Neural progenitor cell (in vitro differentiated cells): ENCODE measurements around the gene AZGP1. TPM values are rescaled to one million over a fixed set of nuclear protein-coding genes. Genes with fewer than 3 reads are reported as not detected.
"Not testable (repeated sequence)": the region's sequence is repeated elsewhere in the genome, so short reads cannot be mapped to it uniquely, and the experiment has no call there.

Experiments
- DNase-seq: peaks from one replicate; pipeline ENCODE4 v3.0.0-alpha.2; 2016; ENCODE audit warnings: low spot score
- H2AFZ ChIP-seq: fragments of 200-600 bp; sonication (generic); replicated peaks from 2 replicates; pipeline ENCODE4 v1.6.1; 2016; ENCODE audit warnings: antibody characterized with exemption
- H3F3A ChIP-seq: fragments of 200-600 bp; sonication (generic); 2 replicates; pipeline ENCODE4 v1.6.1; 2016; ENCODE audit warnings: antibody characterized with exemption, low read depth
- H3K27ac ChIP-seq: fragments of 200-600 bp; sonication (generic); 2 replicates; pipeline ENCODE4 v1.5.1; 2016; ENCODE audit warnings: mild to moderate bottlenecking
- H3K27me3 ChIP-seq: fragments of 200-600 bp; sonication (generic); 2 replicates; pipeline ENCODE4 v1.6.1; 2016; ENCODE audit warnings: mild to moderate bottlenecking, moderate library complexity
- H3K36me3 ChIP-seq: fragments of 200-600 bp; sonication (generic); 2 replicates; pipeline ENCODE4 v1.5.1; 2016
- H3K4me1 ChIP-seq: fragments of 200-600 bp; sonication (generic); 2 replicates; pipeline ENCODE4 v1.6.1; 2016; ENCODE audit warnings: mixed run types
- H3K4me2 ChIP-seq: fragments of 200-600 bp; sonication (generic); 2 replicates; pipeline ENCODE4 v1.6.1; 2016
- H3K4me3 ChIP-seq: fragments of 200-600 bp; sonication (generic); 2 replicates; pipeline ENCODE4 v1.5.1; 2016
- H3K79me2 ChIP-seq: fragments of 200-600 bp; sonication (generic); 2 replicates; pipeline ENCODE4 v1.6.1; 2016; ENCODE audit warnings: low read depth
- H3K9ac ChIP-seq: fragments of 200-600 bp; sonication (generic); 2 replicates; pipeline ENCODE4 v1.6.1; 2016
- H3K9me3 ChIP-seq: fragments of 200-600 bp; sonication (generic); 2 replicates; pipeline ENCODE4 v1.5.1; 2016; ENCODE audit warnings: low read depth
- H4K20me1 ChIP-seq: fragments of 200-600 bp; sonication (generic); 2 replicates; pipeline ENCODE4 v1.6.1; 2016; ENCODE audit warnings: low read depth
- H3K27ac Mint-ChIP-seq: 3 replicates; pipeline ENCODE4 v1.8.0; 2021; ENCODE audit warnings: mixed read lengths
- H3K27me3 Mint-ChIP-seq: 2 replicates; pipeline ENCODE4 v1.8.0; 2022; ENCODE audit warnings: low read depth, mild to moderate bottlenecking, inconsistent platforms, moderate library complexity, mixed read lengths; ENCODE audit not compliant: insufficient read depth
- H3K36me3 Mint-ChIP-seq: 3 replicates; pipeline ENCODE4 v1.8.0; 2021; ENCODE audit warnings: mixed read lengths
- H3K4me1 Mint-ChIP-seq: 3 replicates; pipeline ENCODE4 v1.8.0; 2021; ENCODE audit warnings: mixed read lengths
- H3K4me3 Mint-ChIP-seq: 3 replicates; pipeline ENCODE4 v1.8.0; 2021; ENCODE audit warnings: mild to moderate bottlenecking, moderate library complexity, mixed read lengths
- H3K9me3 Mint-ChIP-seq: 3 replicates; pipeline ENCODE4 v1.8.0; 2020; ENCODE audit warnings: mixed read lengths
- CTCF ChIP-seq: fragments of 200-600 bp; sonication (generic); IDR thresholded peaks from 2 replicates; pipeline ENCODE4 v1.5.1; 2017; ENCODE audit warnings: antibody characterized with exemption, mild to moderate bottlenecking
- EZH2 ChIP-seq: fragments of 200-600 bp; sonication (generic); IDR thresholded peaks from 2 replicates; pipeline ENCODE4 v1.6.1; 2017; ENCODE audit warnings: antibody characterized with exemption, mild to moderate bottlenecking, moderate library complexity
- EZH2phosphoT487 ChIP-seq: fragments of 200-600 bp; sonication (generic); IDR thresholded peaks from 2 replicates; pipeline ENCODE4 v1.6.1; 2017; ENCODE audit warnings: antibody characterized with exemption
- total RNA-seq: library from RNA; depleted of rRNA; stranded (reverse); fragments of >200 nt; gene quantifications from 2 replicates; pipeline ENCODE4 v1.2.3, GENCODE V29; 2015; ENCODE audit warnings: low replicate concordance

AZGP1 gene
- total RNA-seq, 1 donor from 2014 or later = not detected

GRCh38 chr7:99992330-99993038 lies 16.7 kb upstream of the AZGP1 start:
- Mint-ChIP-seq H3K4me3 (no peak overlapping the region), H3K9me3 (no peaks in the 10 kb centered on the region), H3K36me3 (no peaks in the 10 kb centered on the region), H3K27me3 (peaks cover 4% of the 10 kb centered on the region), H3K4me1 (peaks cover 7% of the 10 kb centered on the region), H3K27ac (no peak overlapping the region)
- Histone ChIP-seq H3K9ac (no peak overlapping the region), H3K4me2 (no peak overlapping the region), H3K27ac (no peak overlapping the region), H3K4me3 (no peak overlapping the region), H3K79me2 (no peaks in the 10 kb centered on the region), H3K9me3 (no peaks in the 10 kb centered on the region), H4K20me1 (no peaks in the 10 kb centered on the region), H3K36me3 (no peaks in the 10 kb centered on the region), H3F3A (no peaks in the 10 kb centered on the region), H3K27me3 (peaks cover 10% of the 10 kb centered on the region), H2AFZ (no peak overlapping the region), H3K4me1 (no peaks in the 10 kb centered on the region)
- TF ChIP-seq CTCF = no peak
- TF ChIP-seq EZH2phosphoT487 = no peak
- TF ChIP-seq EZH2 = no peak
- no peak for DNase-seq

- not testable (repeated sequence) for H3F3A ChIP-seq, DNase-seq, H3K4me3 Mint-ChIP-seq, H3K9me3 Mint-ChIP-seq, H3K4me3 ChIP-seq, H3K9ac ChIP-seq, H3K27me3 Mint-ChIP-seq, H3K27ac Mint-ChIP-seq, H3K4me1 Mint-ChIP-seq, H3K4me1 ChIP-seq, H2AFZ ChIP-seq, H3K36me3 Mint-ChIP-seq, H3K36me3 ChIP-seq, H3K9me3 ChIP-seq, H4K20me1 ChIP-seq, H3K27me3 ChIP-seq, H3K4me2 ChIP-seq, H3K79me2 ChIP-seq, H3K27ac ChIP-seq
These were observed 15.7 kb upstream of the AZGP1 start for GRCh38 chr7:99991543-99991942.

DNA sequence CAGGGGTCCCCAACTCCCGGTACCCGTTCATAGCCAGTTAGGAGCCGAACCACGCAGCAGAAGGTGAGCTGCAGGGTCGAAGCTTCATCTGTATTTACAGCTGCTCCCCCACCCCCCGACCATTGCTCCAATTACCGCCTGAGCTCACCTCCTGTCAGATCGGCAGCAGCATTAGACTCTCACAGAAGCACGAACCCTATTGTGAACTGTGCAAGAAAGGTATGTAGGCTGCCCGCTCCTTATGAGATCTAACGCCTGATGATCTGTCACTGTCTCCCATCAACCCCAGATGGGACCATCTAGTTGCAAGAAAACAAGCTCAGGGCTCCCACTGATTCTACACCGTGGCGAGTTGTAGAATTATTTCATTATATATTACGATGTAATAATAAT lies 14.6 kb upstream of the AZGP1 start:
- Mint-ChIP-seq H3K4me1 (peaks cover 7% of the 10 kb centered on the region), H3K4me3 (peak overlapping the region; percentile 70), H3K9me3 (no peaks in the 10 kb centered on the region), H3K27me3 (peaks cover 6% of the 10 kb centered on the region), H3K36me3 (no peaks in the 10 kb centered on the region), H3K27ac (no peak overlapping the region)
- DNase-seq = peak; percentile 27
- H3K27ac ChIP-seq = no peak overlapping the region
- H2AFZ ChIP-seq = peak overlapping the region; percentile 93
- H3K4me1 ChIP-seq = no peaks in the 10 kb centered on the region
- no peaks in the 10 kb centered on the region for H3K36me3 ChIP-seq
- peaks cover 10% of the 10 kb centered on the region for H3K27me3 ChIP-seq
- no peaks in the 10 kb centered on the region for H3K79me2 ChIP-seq
- no peak for TF ChIP-seq CTCF
- no peak for TF ChIP-seq EZH2phosphoT487
- TF ChIP-seq EZH2 = no peak
- peak overlapping the region; percentile 39 for H3K4me3 ChIP-seq
- H4K20me1 ChIP-seq = no peaks in the 10 kb centered on the region
- H3K4me2 ChIP-seq = peak overlapping the region; percentile 67
- no peaks in the 10 kb centered on the region for H3F3A ChIP-seq
- H3K9me3 ChIP-seq = no peaks in the 10 kb centered on the region
- no peak overlapping the region for H3K9ac ChIP-seq

DNA sequence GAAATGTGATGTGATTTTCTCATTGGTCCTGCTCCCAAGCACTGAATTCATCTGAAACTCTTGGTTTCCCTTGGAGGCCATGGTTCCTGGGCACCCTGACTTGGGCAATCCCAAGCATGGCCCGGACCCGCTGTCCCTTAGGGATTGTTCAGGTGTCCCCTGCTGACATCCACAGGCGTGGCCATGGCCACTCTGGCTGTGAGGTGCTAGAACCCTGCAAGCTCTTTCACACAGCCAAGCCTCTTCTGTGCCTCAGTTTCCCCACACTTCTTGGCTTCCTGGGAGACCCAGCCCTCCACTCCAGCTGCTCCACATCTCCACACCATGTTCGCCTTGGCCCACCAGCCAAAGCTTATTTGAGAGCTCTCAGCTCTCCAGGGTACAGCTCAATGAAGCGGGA lies 12.0 kb upstream of the AZGP1 start:
- peaks cover 6% of the 10 kb centered on the region for H3K27me3 Mint-ChIP-seq
- no peak overlapping the region for H3K27ac Mint-ChIP-seq
- peaks cover 10% of the 10 kb centered on the region for H3K27me3 ChIP-seq
- no peaks in the 10 kb centered on the region for H3K36me3 ChIP-seq
- no peaks in the 10 kb centered on the region for H3K9me3 ChIP-seq
- H3F3A ChIP-seq = no peaks in the 10 kb centered on the region
- H3K9ac ChIP-seq = no peak overlapping the region
- peaks cover 7% of the 10 kb centered on the region for H3K4me1 Mint-ChIP-seq
- H3K27ac ChIP-seq = no peak overlapping the region
- TF ChIP-seq CTCF (no peak), EZH2phosphoT487 (no peak), EZH2 (no peak)
- H3K9me3 Mint-ChIP-seq = no peaks in the 10 kb centered on the region
- H2AFZ ChIP-seq = no peak overlapping the region
- H4K20me1 ChIP-seq = no peaks in the 10 kb centered on the region
- H3K4me1 ChIP-seq = no peaks in the 10 kb centered on the region
- H3K79me2 ChIP-seq = no peaks in the 10 kb centered on the region
- DNase-seq = no peak
- peak overlapping the region; percentile 33 for H3K4me3 Mint-ChIP-seq
- H3K4me3 ChIP-seq = no peak overlapping the region
- no peaks in the 10 kb centered on the region for H3K36me3 Mint-ChIP-seq
- H3K4me2 ChIP-seq = no peak overlapping the region

DNA sequence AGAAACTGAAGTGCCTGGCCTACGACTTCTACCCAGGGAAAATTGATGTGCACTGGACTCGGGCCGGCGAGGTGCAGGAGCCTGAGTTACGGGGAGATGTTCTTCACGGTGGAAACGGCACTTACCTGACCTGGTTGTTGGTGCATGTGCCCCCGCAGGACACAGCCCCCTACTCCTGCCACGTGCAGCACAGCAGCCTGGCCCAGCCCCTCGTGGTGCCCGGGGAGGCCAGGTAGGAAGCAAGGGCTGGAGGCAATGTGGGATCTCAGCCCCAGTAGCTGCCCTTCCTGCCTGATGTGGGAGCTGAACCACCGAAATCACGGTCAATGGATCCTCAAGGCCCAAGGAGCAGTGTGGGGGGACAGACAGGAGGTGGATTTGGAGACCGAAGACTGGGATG lies 11.5 kb upstream of the AZGP1 start:
- not testable (repeated sequence) for H3F3A ChIP-seq, H3K27me3 Mint-ChIP-seq, H3K79me2 ChIP-seq, H3K4me1 ChIP-seq, H3K9me3 Mint-ChIP-seq, H3K27ac ChIP-seq, H3K4me1 Mint-ChIP-seq, H3K27me3 ChIP-seq, H3K4me3 Mint-ChIP-seq, H3K9me3 ChIP-seq, H3K4me3 ChIP-seq, H3K9ac ChIP-seq, H4K20me1 ChIP-seq, DNase-seq, H3K36me3 Mint-ChIP-seq, H2AFZ ChIP-seq, H3K27ac Mint-ChIP-seq, H3K36me3 ChIP-seq, H3K4me2 ChIP-seq
